Measurements from ENCODE around the gene CCDC73.

The CCDC73 gene

GRCh38 chr11:32555091-32555490, 239.4 kb downstream of the CCDC73 start:
- in situ Hi-C loops (cut with MboI; ENCODE audit: low sequenced_read_pairs), result no loop called here

Data from HL-60/S4 treated with phorbol 12-myristate 13-acetate at 8.2 ng/mL for 4 days and 3 days (cell line).